Measurements from ENCODE around the gene CUX1. TPM values are rescaled to one million over a fixed set of nuclear protein-coding genes. Genes with fewer than 3 reads are reported as not detected.
A peak's percentile ranks its signal among the peaks of the same experiment; 100 is the strongest.
"Not testable (repeated sequence)": the region's sequence is repeated elsewhere in the genome, so short reads cannot be mapped to it uniquely, and the experiment has no call there.

The CUX1 gene
- total RNA-seq, 3 donors from 2014 or later: 85.2 to 167 (median 120) TPM

DNA sequence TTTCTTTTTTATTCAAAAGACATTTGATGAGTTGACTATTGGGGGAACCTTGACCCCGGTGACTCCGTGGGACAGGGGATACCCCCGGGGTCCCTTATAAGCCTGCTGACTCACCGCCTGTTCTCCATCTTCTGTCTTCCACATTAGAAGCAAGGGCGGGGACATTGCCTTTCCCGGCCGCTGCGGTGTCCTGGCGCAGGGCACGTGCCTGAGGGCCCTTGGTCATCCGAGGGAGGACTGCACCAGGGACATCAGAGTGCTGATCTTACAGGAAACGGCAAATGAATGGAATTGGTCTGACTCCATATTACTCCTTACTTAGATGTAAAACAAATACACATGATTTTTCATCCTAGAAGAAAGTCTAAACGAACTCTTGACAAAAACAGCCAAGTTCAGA is 170.1 kb downstream of the CUX1 start:
- ATAC-seq: no peak
- DNase-seq: no peak
- TF ChIP-seq, protein P1, sequence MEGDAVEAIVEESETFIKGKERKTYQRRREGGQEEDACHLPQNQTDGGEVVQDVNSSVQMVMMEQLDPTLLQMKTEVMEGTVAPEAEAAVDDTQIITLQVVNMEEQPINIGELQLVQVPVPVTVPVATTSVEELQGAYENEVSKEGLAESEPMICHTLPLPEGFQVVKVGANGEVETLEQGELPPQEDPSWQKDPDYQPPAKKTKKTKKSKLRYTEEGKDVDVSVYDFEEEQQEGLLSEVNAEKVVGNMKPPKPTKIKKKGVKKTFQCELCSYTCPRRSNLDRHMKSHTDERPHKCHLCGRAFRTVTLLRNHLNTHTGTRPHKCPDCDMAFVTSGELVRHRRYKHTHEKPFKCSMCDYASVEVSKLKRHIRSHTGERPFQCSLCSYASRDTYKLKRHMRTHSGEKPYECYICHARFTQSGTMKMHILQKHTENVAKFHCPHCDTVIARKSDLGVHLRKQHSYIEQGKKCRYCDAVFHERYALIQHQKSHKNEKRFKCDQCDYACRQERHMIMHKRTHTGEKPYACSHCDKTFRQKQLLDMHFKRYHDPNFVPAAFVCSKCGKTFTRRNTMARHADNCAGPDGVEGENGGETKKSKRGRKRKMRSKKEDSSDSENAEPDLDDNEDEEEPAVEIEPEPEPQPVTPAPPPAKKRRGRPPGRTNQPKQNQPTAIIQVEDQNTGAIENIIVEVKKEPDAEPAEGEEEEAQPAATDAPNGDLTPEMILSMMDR (IDR thresholded peaks at IDR 0.05): no peak
- Histone ChIP-seq H3K36me3 (ENCODE audit: low read depth) (no peaks in the 10 kb centered on the region), H3K4me3 (no peak overlapping the region), H3K4me1 (ENCODE audit: low read depth) (peaks cover 9% of the 10 kb centered on the region), H3K9me3 (no peaks in the 10 kb centered on the region)
- intact Hi-C loops (cut with DNase I, micrococcal nuclease): no loop called here

DNA sequence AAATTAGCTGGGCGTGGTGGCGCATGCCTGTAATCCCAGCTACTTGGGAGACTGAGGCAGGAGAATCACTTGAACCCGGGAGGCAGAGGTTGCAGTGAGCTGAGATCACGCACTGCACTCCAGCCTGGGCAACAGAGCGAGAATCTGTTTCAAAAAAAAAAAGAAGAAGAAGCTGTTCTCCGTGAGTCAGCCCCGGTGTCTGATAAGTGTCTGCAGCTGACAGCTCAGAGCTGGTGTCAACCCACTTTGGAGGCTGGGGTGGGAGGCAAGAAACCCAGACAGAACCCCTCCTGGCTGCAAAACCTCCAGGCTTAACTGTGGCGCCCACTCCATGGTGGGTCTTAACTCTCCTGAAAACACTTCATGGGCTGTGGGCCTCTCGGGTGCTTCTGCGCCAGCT is 170.6 kb downstream of the CUX1 start:
- intact Hi-C loops (cut with DNase I, micrococcal nuclease); H3K4me1 ChIP-seq (ENCODE audit: low read depth); H3K9me3 ChIP-seq; DNase-seq; ATAC-seq; H3K36me3 ChIP-seq (ENCODE audit: low read depth); H3K4me3 ChIP-seq: not testable (repeated sequence)

DNA sequence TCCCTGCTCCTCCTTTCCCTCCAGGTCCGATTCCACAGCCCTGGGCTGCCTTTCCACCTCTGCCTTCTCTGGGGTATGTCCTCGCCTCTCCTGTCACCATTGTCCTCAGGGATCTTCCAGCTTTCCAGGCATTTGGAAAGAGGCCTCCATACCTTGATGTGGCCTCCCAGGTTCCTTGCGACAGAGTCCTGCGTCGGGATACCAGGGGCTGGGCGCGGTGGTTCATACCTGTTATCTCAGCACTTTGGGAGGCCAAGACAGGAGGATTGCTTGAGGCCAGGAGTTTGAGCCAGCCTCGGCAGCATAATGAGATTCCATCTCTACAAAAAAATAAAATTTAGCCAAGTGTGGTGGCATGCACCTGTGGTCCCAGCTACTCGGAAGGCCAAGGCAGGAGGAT is 171.1 kb downstream of the CUX1 start:
- intact Hi-C loops (cut with DNase I, micrococcal nuclease): no loop called here

DNA sequence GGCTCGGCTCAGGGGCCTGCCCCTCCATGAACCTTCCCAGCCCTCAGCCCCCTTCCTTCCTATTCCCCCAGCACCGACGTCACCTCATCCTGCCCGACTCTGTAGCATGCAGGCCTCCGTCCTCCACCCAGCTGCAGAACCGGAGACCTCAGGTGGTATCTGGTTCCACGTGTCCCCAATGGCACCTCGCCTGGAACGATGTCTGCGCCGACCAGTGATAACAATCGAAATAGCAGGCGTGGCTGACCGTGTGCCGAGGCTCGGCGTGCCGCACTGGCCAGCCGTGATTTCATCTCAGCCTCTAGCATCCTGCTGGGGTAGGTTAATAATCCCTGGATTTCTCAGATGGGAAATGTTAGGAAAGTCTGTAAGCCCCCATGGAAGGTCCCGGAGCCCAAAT is 171.7 kb downstream of the CUX1 start:
- H3K36me3 ChIP-seq (ENCODE audit: low read depth): no peaks in the 10 kb centered on the region
- TF ChIP-seq, protein P1 (IDR thresholded peaks at IDR 0.05): no peak
- intact Hi-C loops (cut with DNase I, micrococcal nuclease): no loop called here

More for the DNA sequence above, 171.1 kb downstream of the CUX1 start:
- peaks cover 4% of the 10 kb centered on the region for H3K4me1 ChIP-seq (ENCODE audit: low read depth)
- H3K4me3 ChIP-seq: no peak overlapping the region
- DNase-seq: no peak
- no peaks in the 10 kb centered on the region for H3K36me3 ChIP-seq (ENCODE audit: low read depth)
- no peak for ATAC-seq
- H3K9me3 ChIP-seq: no peaks in the 10 kb centered on the region
- TF ChIP-seq, protein P1 (IDR thresholded peaks at IDR 0.05): no peak

DNA sequence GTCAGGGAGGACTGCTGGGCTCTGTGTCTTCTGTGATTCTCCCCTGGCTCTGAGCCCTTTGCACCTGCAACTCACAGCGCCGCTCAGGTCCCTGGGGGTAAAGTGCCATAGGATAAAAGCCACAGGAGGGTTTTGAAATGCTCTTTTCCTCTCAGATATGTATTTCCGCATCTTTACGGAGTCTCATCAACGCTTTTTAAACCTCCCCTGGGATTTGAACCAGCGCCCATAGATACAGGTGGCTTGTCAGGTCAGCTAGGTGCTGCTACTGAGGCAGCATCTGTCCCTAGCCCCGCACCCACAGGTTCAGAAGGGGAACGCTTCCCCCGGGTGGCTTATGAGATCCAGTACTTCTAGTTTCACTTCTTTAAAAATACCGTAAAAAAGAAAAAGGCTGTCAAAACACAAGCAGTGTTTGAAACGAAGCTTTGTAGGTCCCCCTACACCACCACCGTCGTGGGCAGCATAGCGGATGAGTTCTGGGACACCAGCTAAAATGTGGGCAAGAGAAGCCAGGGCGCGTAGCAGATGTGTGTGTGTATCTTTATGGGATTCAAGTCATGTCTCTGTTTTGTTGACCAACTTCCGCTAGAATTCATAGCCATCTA is 173.5 kb downstream of the CUX1 start:
- Histone ChIP-seq H3K9me3 (no peaks in the 10 kb centered on the region), H3K4me1 (ENCODE audit: low read depth) (no peaks in the 10 kb centered on the region), H3K4me3 (no peak overlapping the region), H3K36me3 (ENCODE audit: low read depth) (no peaks in the 10 kb centered on the region)
- TF ChIP-seq, protein P1 (IDR thresholded peaks at IDR 0.05): no peak
- ATAC-seq: peak; percentile 46
- intact Hi-C loops (cut with DNase I, micrococcal nuclease): no loop called here
- DNase-seq: peak in 1 of 3 donors; percentile 44

More for the DNA sequence above, 171.7 kb downstream of the CUX1 start:
- ATAC-seq (no peak), DNase-seq (no peak)
- H3K4me3 ChIP-seq: no peak overlapping the region
- H3K4me1 ChIP-seq (ENCODE audit: low read depth): no peaks in the 10 kb centered on the region
- no peaks in the 10 kb centered on the region for H3K9me3 ChIP-seq

DNA sequence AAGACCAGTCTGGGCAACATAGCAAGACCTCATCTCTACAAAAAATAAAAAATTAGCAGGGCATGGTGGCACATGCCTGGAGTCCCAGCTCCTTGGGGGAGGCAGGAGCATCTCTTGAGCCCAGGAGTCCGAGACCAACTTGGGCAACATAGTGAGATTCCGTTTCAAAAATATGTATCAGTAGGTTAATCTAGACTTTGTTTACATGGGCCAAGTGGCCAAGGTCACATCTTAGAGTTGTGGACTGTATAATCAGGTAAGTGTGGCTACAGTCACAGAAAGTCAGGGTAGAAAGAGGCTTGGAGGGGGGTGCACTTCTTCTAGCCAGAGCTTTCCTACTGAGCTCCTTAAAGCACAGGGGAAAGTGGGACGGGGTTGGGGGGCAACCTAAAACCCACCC is 174.4 kb downstream of the CUX1 start:
- DNase-seq: no peak
- no peak for ATAC-seq
- Histone ChIP-seq H3K36me3 (ENCODE audit: low read depth) (no peaks in the 10 kb centered on the region), H3K9me3 (no peaks in the 10 kb centered on the region), H3K4me3 (no peak overlapping the region), H3K4me1 (ENCODE audit: low read depth) (no peaks in the 10 kb centered on the region)
- TF ChIP-seq, protein P1 (IDR thresholded peaks at IDR 0.05): no peak
- intact Hi-C loops (cut with DNase I, micrococcal nuclease): no loop called here

All from mucosa of descending colon (tissue), 3 donors.